ENCODE results near the gene ABHD1.

GRCh38 chr2:27175330-27175729, 51.7 kb downstream of the ABHD1 start:
- TF ChIP-seq CTCF (IDR thresholded peaks at IDR 0.05) = no peak
- TF ChIP-seq POLR2A (IDR thresholded peaks at IDR 0.05) = no peak
- TF ChIP-seq POLR2AphosphoS5 (IDR thresholded peaks at IDR 0.05) = no peak

Data from breast epithelium (tissue), 3 donors.